Stimulated activated CD4-positive, alpha-beta T cell treated with anti-CD3 and anti-CD28 coated beads, Interleukin-15, amount 100 ng/mL, for 48 hours (primary cell): ENCODE measurements around the gene KRTAP4-12.
"Not testable (repeated sequence)": the region's sequence is repeated elsewhere in the genome, so short reads cannot be mapped to it uniquely, and the experiment has no call there.

Experiments
- DNase-seq, 2 donors: peaks; one replicate each; pipeline ENCODE4 v3.0.0-alpha.2; 2020; ENCODE audit warnings: low read depth in 2 of 2

Gene KRTAP4-12

GRCh38 chr17:41126412-41126811 lies 2.4 kb upstream of the KRTAP4-12 start:
- no peak for DNase-seq

- DNase-seq: no peak
Observed at GRCh38 chr17:41125064-41125463, 1.1 kb upstream of the KRTAP4-12 start.

- DNase-seq: not testable (repeated sequence)
Observed at GRCh38 chr17:41123292-41123990, 541 bp downstream of the KRTAP4-12 start.

- DNase-seq: no peak
Observed at GRCh38 chr17:41121742-41122141, 2.2 kb downstream of the KRTAP4-12 start.

- not testable (repeated sequence) for DNase-seq
Observed at GRCh38 chr17:41119696-41120690, 4.0 kb downstream of the KRTAP4-12 start.

- DNase-seq: no peak
Observed at GRCh38 chr17:41118721-41119120, 5.3 kb downstream of the KRTAP4-12 start.

- not testable (repeated sequence) for DNase-seq
Observed at GRCh38 chr17:41117846-41118386, 6.1 kb downstream of the KRTAP4-12 start, which contains the start of gene KRTAP4-11. KRTAP4-11 (minus strand) TSS chr17:41118373; CDS start chr17:41118315, 58 bp downstream.

GRCh38 chr17:41116297-41116696 lies 7.7 kb downstream of the KRTAP4-12 start:
- DNase-seq: no peak

- DNase-seq: no peak
Observed at GRCh38 chr17:41111151-41111885, 12.7 kb downstream of the KRTAP4-12 start.

- DNase-seq: not testable (repeated sequence)
Observed at GRCh38 chr17:41108728-41109386, 15.1 kb downstream of the KRTAP4-12 start.

- DNase-seq: no peak
Observed at GRCh38 chr17:41107941-41108450, 16.0 kb downstream of the KRTAP4-12 start.

- DNase-seq: not testable (repeated sequence)
Observed at GRCh38 chr17:41105347-41105746, 18.6 kb downstream of the KRTAP4-12 start, which contains the start of gene KRTAP4-9. KRTAP4-9 (plus strand) TSS chr17:41105389; CDS start chr17:41105389, 0 bp downstream.

- DNase-seq: not testable (repeated sequence)
Observed at GRCh38 chr17:41104386-41105038, 19.5 kb downstream of the KRTAP4-12 start.

- no peak for DNase-seq
Observed at GRCh38 chr17:41103896-41104295, 20.1 kb downstream of the KRTAP4-12 start.

- no peak for DNase-seq
Observed at GRCh38 chr17:41101586-41102259, 22.3 kb downstream of the KRTAP4-12 start, which contains the start of gene KRTAP4-16. KRTAP4-16 (minus strand) TSS chr17:41102209; CDS start chr17:41102209, 0 bp downstream.

- DNase-seq: not testable (repeated sequence)
Observed at GRCh38 chr17:41099682-41100480, 24.1 kb downstream of the KRTAP4-12 start.

- no peak for DNase-seq
Observed at GRCh38 chr17:41098481-41098880, 25.5 kb downstream of the KRTAP4-12 start.

GRCh38 chr17:41098042-41098441 lies 25.9 kb downstream of the KRTAP4-12 start, which contains the start of gene KRTAP4-8:
KRTAP4-8 (minus strand) TSS chr17:41098142; CDS start chr17:41098084, 58 bp downstream.
- DNase-seq: no peak
